HG02642 (cell line): ENCODE measurements around the gene SPEF1.
"Not testable (repeated sequence)": the region's sequence is repeated elsewhere in the genome, so short reads cannot be mapped to it uniquely, and the experiment has no call there.

Experiments
- ATAC-seq: cut with Tn5 transposase; IDR thresholded peaks from one replicate; pipeline ENCODE4 v1.9.1; 2021; ENCODE audit warnings: mild to moderate bottlenecking; ENCODE audit not compliant: unreplicated experiment, poor library complexity

SPEF1 gene

GRCh38 chr20:3781153-3781910 is at the start of gene SPEF1:
SPEF1 (minus strand) TSS chr20:3781448; CDS start chr20:3781287, 161 bp downstream.
- peak; percentile 53 for ATAC-seq

GRCh38 chr20:3829891-3830290 is 48.6 kb upstream of the SPEF1 start:
- ATAC-seq: not testable (repeated sequence)

DNA sequence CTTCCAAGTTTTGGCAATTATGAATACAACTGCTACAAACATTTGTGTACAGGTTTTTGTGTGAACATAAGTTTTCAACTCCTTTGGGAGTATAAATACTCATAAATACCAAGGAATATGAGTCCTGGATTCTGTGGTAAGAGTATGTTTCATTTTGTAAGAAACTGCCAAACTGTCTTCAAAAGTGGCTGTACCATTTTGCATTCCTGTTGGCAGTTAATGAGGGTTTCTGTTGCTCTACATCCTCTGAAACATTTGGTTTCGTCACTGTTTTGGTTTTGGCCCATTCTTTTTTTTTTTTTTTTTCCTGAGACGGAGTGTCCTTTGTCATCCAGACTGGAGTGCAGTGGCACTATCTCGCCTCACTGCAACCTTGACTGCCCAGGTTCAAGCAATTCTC is 47.5 kb upstream of the SPEF1 start:
- no peak for ATAC-seq

DNA sequence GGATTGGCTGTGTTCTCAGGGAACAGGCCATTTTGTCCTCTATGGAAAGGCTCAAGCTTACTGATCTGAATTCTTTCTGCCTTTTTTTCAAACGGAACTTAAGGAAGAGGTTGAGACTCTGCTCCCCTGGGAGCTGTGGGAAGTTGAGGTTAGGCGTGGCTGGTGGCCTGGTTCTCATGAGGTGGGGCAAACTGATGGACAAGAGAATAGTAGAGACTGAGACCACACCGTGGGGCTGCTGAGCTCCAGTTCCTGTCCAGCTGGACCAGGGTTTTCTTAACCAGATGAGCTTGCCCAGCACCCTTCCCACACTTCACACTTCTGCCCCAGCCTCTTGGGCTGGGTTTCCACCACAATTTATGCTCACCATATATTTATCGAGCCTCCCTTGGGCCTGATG is 45.2 kb upstream of the SPEF1 start:
- no peak for ATAC-seq

GRCh38 chr20:3825526-3825925 is 44.3 kb upstream of the SPEF1 start:
- ATAC-seq: no peak

- ATAC-seq: no peak
Observed at GRCh38 chr20:3823881-3824280, 42.6 kb upstream of the SPEF1 start.

DNA sequence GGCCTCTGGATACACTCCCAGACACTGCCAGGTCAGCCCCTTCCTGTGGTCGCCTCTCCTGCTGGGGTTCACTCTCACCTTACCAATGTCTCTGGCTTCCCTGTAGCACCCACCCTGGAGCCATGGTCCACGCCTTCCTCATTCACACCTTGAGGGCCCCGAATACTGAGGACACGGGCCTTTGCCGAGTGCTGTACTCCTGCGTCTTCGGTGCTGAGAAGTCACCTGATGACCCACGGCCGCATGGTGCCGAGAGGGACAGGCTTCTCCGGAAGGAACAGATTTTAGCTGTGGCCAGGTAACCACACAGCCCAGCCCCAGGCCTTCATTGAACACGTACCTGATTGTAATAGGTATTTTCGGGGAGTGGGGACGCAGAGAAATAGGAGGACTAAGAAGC is 40.7 kb upstream of the SPEF1 start:
- ATAC-seq: no peak

DNA sequence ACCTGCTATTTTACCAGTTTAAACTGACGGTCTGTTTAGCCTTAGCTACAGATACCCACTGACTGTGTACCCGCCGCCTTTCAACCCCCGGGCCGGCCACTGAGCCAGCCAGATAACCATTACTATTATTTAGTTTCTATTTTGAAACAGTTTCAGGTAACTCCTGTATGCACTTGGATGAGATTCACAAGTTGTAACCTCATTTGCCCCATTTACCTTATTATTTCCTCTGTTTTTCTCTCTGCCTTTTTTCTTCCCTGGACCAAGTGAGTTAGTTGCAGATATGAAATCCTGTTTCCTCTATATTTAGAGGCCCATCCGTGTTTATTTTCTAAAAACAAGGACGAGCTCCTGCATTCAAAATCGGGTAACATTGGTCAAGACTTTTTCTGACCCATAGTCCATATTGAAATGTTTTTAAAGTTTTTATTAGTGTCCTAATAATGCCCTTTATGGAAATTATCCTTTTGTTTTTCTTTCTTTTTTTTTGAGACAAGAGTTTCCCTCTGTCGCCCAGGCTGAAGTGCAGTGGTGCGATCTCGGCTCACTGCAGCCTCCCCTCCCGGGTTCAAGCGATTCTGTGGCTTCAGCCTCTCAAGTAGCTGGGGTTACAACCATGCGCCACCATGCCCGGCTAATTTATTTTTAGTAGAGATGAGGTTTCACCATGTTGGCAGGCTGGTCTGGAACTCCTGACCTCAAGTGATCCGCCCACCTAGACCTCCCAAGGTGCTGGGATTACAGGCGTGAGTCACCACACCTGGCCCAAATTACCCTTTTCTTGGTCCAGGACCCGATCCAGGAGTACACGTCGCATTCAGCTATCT is 39.9 kb upstream of the SPEF1 start:
- ATAC-seq: peak; percentile 0

GRCh38 chr20:3820048-3820900 is 39.0 kb upstream of the SPEF1 start, which contains the start of gene AP5S1:
AP5S1 (plus strand) TSS chr20:3820547; CDS start chr20:3822118, 1,571 bp downstream.
- ATAC-seq: peak; percentile 88

- no peak for ATAC-seq
Observed at GRCh38 chr20:3819411-3820047, 38.3 kb upstream of the SPEF1 start.

DNA sequence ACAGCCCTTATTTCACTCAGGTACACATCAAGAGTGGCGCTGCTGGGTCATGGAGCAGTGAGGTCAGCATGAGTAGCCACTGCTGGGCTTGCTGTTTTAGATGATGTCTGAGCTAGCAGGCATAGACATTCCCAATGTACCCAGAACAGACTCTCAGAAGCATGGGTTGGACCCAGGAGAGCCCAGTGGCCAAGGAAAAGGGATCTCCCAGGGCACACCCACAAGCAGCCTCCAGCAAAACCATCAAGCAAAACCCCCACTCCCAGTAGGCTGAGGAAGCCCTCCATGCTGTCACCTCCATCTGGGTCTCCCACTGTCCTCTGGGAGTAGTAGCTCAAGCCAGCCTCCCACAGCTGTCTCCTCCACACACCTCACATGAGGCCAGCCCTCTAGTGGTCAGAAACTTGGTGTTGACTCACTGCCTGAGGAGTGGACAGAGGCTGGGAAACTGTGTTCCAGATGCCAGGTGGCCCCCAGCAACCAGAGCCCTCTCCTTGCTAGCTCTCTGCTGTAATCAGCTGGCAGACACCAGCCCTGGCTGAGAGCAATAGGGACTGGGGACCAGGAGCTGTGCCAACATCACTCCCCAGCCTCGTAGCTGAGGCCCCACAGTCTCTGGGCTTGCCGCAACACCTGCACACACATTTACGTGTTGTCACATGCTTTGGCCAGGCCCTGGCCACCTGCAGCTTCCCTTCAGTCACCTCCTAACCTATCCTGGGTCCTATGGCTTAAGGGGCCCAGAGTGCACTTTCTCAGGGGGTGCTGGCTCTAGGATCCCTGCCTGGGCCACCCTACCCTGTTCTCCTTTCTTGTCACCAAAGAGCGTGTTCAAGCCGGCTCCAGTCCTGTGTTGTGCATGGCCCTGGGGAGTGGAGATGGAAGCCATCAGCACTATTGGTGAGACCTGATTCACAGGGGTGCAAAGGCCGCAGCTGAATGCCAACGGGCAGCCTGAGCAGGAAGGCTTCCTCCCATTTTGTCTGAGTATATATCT is 37.2 kb upstream of the SPEF1 start:
- no peak for ATAC-seq

GRCh38 chr20:3815703-3816315 is 34.6 kb upstream of the SPEF1 start:
- no peak for ATAC-seq

- no peak for ATAC-seq
Observed at GRCh38 chr20:3814928-3815495, 33.8 kb upstream of the SPEF1 start.

DNA sequence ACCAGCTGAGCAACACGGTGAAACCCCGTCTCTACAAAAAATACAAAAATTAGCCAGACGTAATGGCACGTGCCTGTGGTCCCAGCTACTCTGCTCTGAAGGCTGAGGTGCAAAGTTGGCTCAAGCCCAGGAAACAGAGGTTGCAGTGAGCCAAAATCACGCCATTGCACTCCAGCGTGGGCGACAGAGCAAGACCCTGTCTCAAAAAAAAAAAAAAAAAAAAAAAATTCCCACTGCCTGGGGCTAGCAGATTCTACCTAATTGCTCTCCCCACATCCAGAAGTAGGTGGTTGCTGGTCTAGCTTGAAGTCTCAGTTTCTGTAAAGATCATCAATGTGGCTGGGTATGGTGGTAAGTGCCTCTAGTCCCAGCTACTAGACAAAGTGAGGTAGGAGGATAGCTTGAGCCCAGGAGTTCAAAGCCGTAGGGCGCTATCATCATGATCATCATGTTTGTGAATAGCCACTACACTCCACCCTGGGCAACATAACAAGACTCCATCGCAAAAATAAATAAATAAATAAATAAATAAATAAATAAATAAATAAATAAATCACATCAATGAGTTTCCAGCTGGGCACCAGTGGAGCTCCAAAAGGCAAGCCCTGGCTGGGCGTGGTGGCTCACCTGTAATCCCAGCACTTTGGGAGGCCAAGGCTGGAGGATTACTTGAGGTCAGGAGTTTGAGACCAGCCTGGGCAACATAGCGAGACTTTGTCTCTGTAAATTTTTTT is 32.8 kb upstream of the SPEF1 start:
- ATAC-seq: no peak

DNA sequence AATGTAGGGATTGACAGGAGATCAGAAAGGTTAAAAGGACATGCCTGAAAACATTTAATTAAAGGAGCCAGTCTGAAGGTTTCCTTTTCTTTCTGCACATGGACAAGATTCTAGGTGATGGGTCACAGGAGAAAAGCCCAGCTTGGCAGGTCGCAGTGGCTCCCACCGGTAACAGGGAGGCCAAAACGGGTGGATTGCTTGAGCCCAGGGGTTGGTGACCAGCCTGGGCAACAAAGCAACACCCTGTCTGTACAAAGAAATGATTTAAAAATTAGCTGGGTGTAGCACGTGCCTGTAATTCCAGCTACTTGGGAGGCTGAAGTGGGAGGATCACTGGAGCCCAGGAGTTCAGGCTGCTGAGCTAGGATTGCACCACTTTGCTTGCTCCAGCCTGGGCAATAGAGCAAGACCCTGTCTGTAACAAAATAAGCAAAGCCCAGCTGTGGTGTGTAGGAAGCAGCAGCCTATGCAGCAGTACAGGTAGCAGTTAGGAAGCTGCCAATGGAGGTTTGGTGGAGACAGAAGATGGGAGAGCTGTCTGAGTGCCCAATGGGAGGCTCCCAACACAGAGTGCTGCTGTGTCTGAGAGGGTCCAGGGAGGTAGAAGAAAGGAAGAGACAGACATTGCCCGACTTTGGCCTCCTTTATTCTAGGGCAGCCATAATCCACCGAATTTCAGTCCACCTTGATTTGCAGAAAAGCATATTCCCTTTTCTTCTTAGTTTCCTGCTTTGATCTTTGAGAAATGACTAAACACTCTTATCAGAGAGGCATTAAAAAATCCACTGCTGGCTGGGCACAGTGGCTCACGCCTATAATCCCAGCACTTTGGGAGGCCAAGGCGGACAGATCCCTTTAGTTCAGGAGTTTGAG is 32.0 kb upstream of the SPEF1 start:
- ATAC-seq: no peak

DNA sequence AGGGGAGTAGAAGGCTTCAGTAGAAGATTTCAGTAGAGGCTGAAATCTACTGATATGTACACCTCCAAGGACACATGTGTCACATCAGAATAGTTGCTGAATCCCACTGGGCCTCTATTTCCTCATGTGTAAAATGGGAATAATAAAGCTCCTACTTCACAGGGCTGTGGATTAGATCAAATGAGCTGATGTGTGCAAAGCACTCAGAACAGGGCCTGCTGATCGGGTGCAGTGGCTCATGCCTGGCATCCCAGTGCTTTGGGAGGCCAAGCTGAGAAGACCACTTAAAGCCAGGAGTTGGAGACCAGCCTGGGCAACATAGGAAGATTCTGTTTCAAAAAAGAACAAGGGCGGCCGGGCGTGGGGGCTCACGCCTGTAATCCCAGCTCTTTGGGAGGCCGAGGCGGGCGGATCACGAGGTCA is 31.0 kb upstream of the SPEF1 start:
- ATAC-seq: no peak
